ENCODE results near the gene CBFA2T2. TPM values are rescaled to one million over a fixed set of nuclear protein-coding genes. Genes with fewer than 3 reads are reported as not detected.

CBFA2T2 gene
- polyA plus RNA-seq, 1 donor (not counting 4 experiments of a cell fraction or from before 2014, with no cell fraction given), result 6.8 TPM

GRCh38 chr20:33688938-33689424 lies 199.1 kb downstream of the CBFA2T2 start:
- H3K27ac ChIP-seq (ENCODE audit: control insufficient read depth, insufficient read depth, low read length), result no peak overlapping the region

GRCh38 chr20:33689493-33689892 lies 199.6 kb downstream of the CBFA2T2 start:
- Histone ChIP-seq H3K79me2 (ENCODE audit: control insufficient read depth, insufficient read depth, low read length) (peaks cover 9% of the 10 kb centered on the region), H3K4me1 (ENCODE audit: control insufficient read depth, extremely low read depth, insufficient read depth, low read length) (peaks cover 13% of the 10 kb centered on the region), H3K27ac (ENCODE audit: control insufficient read depth, insufficient read depth, low read length) (no peak overlapping the region), H3K9me1 (ENCODE audit: control insufficient read depth, extremely low read depth, insufficient read depth, low read length) (no peaks in the 10 kb centered on the region), H3K4me2 (ENCODE audit: control insufficient read depth, extremely low read depth, insufficient read depth, low read depth, low read length) (no peak overlapping the region), H3K4me3 (ENCODE audit: control insufficient read depth in 2 of 3, extremely low read depth in 1 of 3, insufficient read depth in 2 of 3, low read depth in 1 of 3, low read length in 3 of 3) (no peak overlapping the region), H4K20me1 (ENCODE audit: control insufficient read depth, extremely low read depth, insufficient read depth, low read length) (no peaks in the 10 kb centered on the region), H3K9ac (ENCODE audit: control insufficient read depth, extremely low read depth, insufficient read depth, low read length) (no peak overlapping the region), H2AFZ (ENCODE audit: control insufficient read depth, low read length) (no peak overlapping the region), H3K9me3 (ENCODE audit: control insufficient read depth, low read depth, low read length) (no peaks in the 10 kb centered on the region), H3K36me3 (ENCODE audit: control insufficient read depth in 2 of 2, extremely low read depth in 1 of 2, insufficient read depth in 2 of 2, low read length in 2 of 2) (no peaks in the 10 kb centered on the region), H3K27me3 (ENCODE audit: control insufficient read depth, extremely low read depth, insufficient read depth, low read length) (no peaks in the 10 kb centered on the region)
- dilution Hi-C loops (cut with MboI; ENCODE audit: extremely low pct_ligation_motif_present, low sequenced_read_pairs), result no loop called here
- TF ChIP-seq CTCF (optimal IDR thresholded peaks at IDR 0.05 in 1 of 3, IDR thresholded peaks at IDR 0.05 in 1 of 3, conservative IDR thresholded peaks at IDR 0.05 in 1 of 3; ENCODE audit: extremely low read depth in 1 of 3, insufficient read depth in 2 of 3, low read length in 3 of 3), result no peak
- TF ChIP-seq EZH2 (IDR thresholded peaks at IDR 0.05; ENCODE audit: low read length), result no peak
- DNase-seq (ENCODE audit: low read depth, low spot score), result no peak
- no peak for FAIRE-seq

More at GRCh38 chr20:33688938-33689424, 199.1 kb downstream of the CBFA2T2 start:
- dilution Hi-C loops (cut with MboI; ENCODE audit: extremely low pct_ligation_motif_present, low sequenced_read_pairs), result no loop called here
- no peaks in the 10 kb centered on the region for H3K36me3 ChIP-seq (ENCODE audit: control insufficient read depth in 2 of 2, extremely low read depth in 1 of 2, insufficient read depth in 2 of 2, low read length in 2 of 2)
- TF ChIP-seq EZH2 (IDR thresholded peaks at IDR 0.05; ENCODE audit: low read length) (no peak), CTCF (optimal IDR thresholded peaks at IDR 0.05 in 1 of 3, IDR thresholded peaks at IDR 0.05 in 1 of 3, conservative IDR thresholded peaks at IDR 0.05 in 1 of 3; ENCODE audit: extremely low read depth in 1 of 3, insufficient read depth in 2 of 3, low read length in 3 of 3) (no peak)
- H3K4me1 ChIP-seq (ENCODE audit: control insufficient read depth, extremely low read depth, insufficient read depth, low read length), result peaks cover 13% of the 10 kb centered on the region
- no peaks in the 10 kb centered on the region for H3K9me1 ChIP-seq (ENCODE audit: control insufficient read depth, extremely low read depth, insufficient read depth, low read length)
- no peaks in the 10 kb centered on the region for H3K9me3 ChIP-seq (ENCODE audit: control insufficient read depth, low read depth, low read length)
- no peak overlapping the region for H3K9ac ChIP-seq (ENCODE audit: control insufficient read depth, extremely low read depth, insufficient read depth, low read length)
- peaks cover 12% of the 10 kb centered on the region for H3K79me2 ChIP-seq (ENCODE audit: control insufficient read depth, insufficient read depth, low read length)
- no peak overlapping the region for H3K4me2 ChIP-seq (ENCODE audit: control insufficient read depth, extremely low read depth, insufficient read depth, low read depth, low read length)
- H2AFZ ChIP-seq (ENCODE audit: control insufficient read depth, low read length), result no peak overlapping the region
- H3K4me3 ChIP-seq (ENCODE audit: control insufficient read depth in 2 of 3, extremely low read depth in 1 of 3, insufficient read depth in 2 of 3, low read depth in 1 of 3, low read length in 3 of 3), result no peak overlapping the region
- DNase-seq (ENCODE audit: low read depth, low spot score) (no peak), FAIRE-seq (no peak)
- no peaks in the 10 kb centered on the region for H3K27me3 ChIP-seq (ENCODE audit: control insufficient read depth, extremely low read depth, insufficient read depth, low read length)
- no peaks in the 10 kb centered on the region for H4K20me1 ChIP-seq (ENCODE audit: control insufficient read depth, extremely low read depth, insufficient read depth, low read length)

All from keratinocyte (primary cell).